ENCODE measurements around the gene OLFM1. TPM values are rescaled to one million over a fixed set of nuclear protein-coding genes. Genes with fewer than 3 reads are reported as not detected.
"Not testable (repeated sequence)": the region's sequence is repeated elsewhere in the genome, so short reads cannot be mapped to it uniquely, and the experiment has no call there.

OLFM1 gene
- total RNA-seq, 1 donor from 2014 or later, result 8.0 TPM

GRCh38 chr9:135107581-135108235, 20.2 kb downstream of the OLFM1 start:
- Mint-ChIP-seq H3K9me3 (no peaks in the 10 kb centered on the region), H3K4me1 (ENCODE audit: unreplicated experiment) (peaks cover 6% of the 10 kb centered on the region), H3K4me3 (no peak overlapping the region), H3K36me3 (no peaks in the 10 kb centered on the region), H3K27ac (no peak overlapping the region), H3K27me3 (peaks cover 53% of the 10 kb centered on the region)
- no peak for TF ChIP-seq CTCF (conservative IDR thresholded peaks at IDR 0.05)
- DNase-seq (ENCODE audit: extremely low spot score, unreplicated experiment), result no peak

- no peak for TF ChIP-seq CTCF (conservative IDR thresholded peaks at IDR 0.05)
- Mint-ChIP-seq H3K27ac (no peak overlapping the region), H3K9me3 (no peaks in the 10 kb centered on the region), H3K4me3 (no peak overlapping the region), H3K4me1 (ENCODE audit: unreplicated experiment) (peaks cover 6% of the 10 kb centered on the region), H3K27me3 (peaks cover 44% of the 10 kb centered on the region), H3K36me3 (no peaks in the 10 kb centered on the region)
- no peak for DNase-seq (ENCODE audit: extremely low spot score, unreplicated experiment)
These were observed 21.5 kb downstream of the OLFM1 start for GRCh38 chr9:135108831-135109510.

- peaks cover 6% of the 10 kb centered on the region for H3K4me1 Mint-ChIP-seq (ENCODE audit: unreplicated experiment)
- H3K36me3 Mint-ChIP-seq, result no peaks in the 10 kb centered on the region
- no peak for DNase-seq (ENCODE audit: extremely low spot score, unreplicated experiment)
- no peaks in the 10 kb centered on the region for H3K9me3 Mint-ChIP-seq
- TF ChIP-seq CTCF (conservative IDR thresholded peaks at IDR 0.05), result no peak
- H3K27me3 Mint-ChIP-seq, result peaks cover 43% of the 10 kb centered on the region
- no peak overlapping the region for H3K4me3 Mint-ChIP-seq
- H3K27ac Mint-ChIP-seq, result no peak overlapping the region
These were observed 22.2 kb downstream of the OLFM1 start for GRCh38 chr9:135109650-135110049.

- Mint-ChIP-seq H3K27me3 (peaks cover 43% of the 10 kb centered on the region), H3K36me3 (no peaks in the 10 kb centered on the region), H3K27ac (no peak overlapping the region), H3K9me3 (no peaks in the 10 kb centered on the region), H3K4me3 (no peak overlapping the region), H3K4me1 (ENCODE audit: unreplicated experiment) (peaks cover 6% of the 10 kb centered on the region)
- DNase-seq (ENCODE audit: extremely low spot score, unreplicated experiment), result no peak
- no peak for TF ChIP-seq CTCF (conservative IDR thresholded peaks at IDR 0.05)
These were observed 22.9 kb downstream of the OLFM1 start for GRCh38 chr9:135110416-135110815.

GRCh38 chr9:135111600-135111999, 24.1 kb downstream of the OLFM1 start:
- not testable (repeated sequence) for H3K36me3 Mint-ChIP-seq; H3K4me1 Mint-ChIP-seq (ENCODE audit: unreplicated experiment); H3K9me3 Mint-ChIP-seq; H3K27ac Mint-ChIP-seq; DNase-seq (ENCODE audit: extremely low spot score, unreplicated experiment); H3K4me3 Mint-ChIP-seq
- peaks cover 55% of the 10 kb centered on the region for H3K27me3 Mint-ChIP-seq

- no peaks in the 10 kb centered on the region for H3K36me3 Mint-ChIP-seq
- H3K4me3 Mint-ChIP-seq, result no peak overlapping the region
- no peak for TF ChIP-seq CTCF (conservative IDR thresholded peaks at IDR 0.05)
- DNase-seq (ENCODE audit: extremely low spot score, unreplicated experiment), result no peak
- peaks cover 39% of the 10 kb centered on the region for H3K27me3 Mint-ChIP-seq
- peaks cover 5% of the 10 kb centered on the region for H3K4me1 Mint-ChIP-seq (ENCODE audit: unreplicated experiment)
- no peaks in the 10 kb centered on the region for H3K9me3 Mint-ChIP-seq
- H3K27ac Mint-ChIP-seq, result no peak overlapping the region
These were observed 28.9 kb downstream of the OLFM1 start for GRCh38 chr9:135116371-135116770.

Measured in type B pancreatic cell (in vitro differentiated cells).